Left lung (tissue), 10 donors: ENCODE results near the gene PRDX1. TPM values are rescaled to one million over a fixed set of nuclear protein-coding genes. Genes with fewer than 3 reads are reported as not detected.

Experiments
- ATAC-seq: fragments of 200-7000 bp; cut with Tn5 transposase; one replicate; pipeline ENCODE4 v1.9.1; 2020; ENCODE audit warnings: moderate library complexity
- DNase-seq, 4 donors: peaks; one replicate each; pipeline ENCODE4 v3.0.0-alpha.2; 2013 to 2020
- H3K27ac ChIP-seq, 2 donors: fragments of 200-600 bp; sonication (generic) in 1 of 2; one replicate each; pipeline versions ENCODE4 v1.5.0 to v1.8.0; 2020 to 2021
- H3K27me3 ChIP-seq, 2 donors: fragments of 200-600 bp; sonication (generic) in 1 of 2; one replicate each; pipeline versions ENCODE4 v1.5.0 to v1.8.0; 2020 to 2021
- H3K36me3 ChIP-seq, 2 donors: fragments of 200-600 bp; sonication (generic) in 1 of 2; one replicate each; pipeline versions ENCODE4 v1.5.0 to v1.8.0; 2020 to 2021
- H3K4me1 ChIP-seq, 2 donors: fragments of 200-600 bp; one replicate each; pipeline ENCODE4 v1.8.0; 2021
- H3K4me3 ChIP-seq, 2 donors: fragments of 200-600 bp; sonication (generic) in 1 of 2; one replicate each; pipeline versions ENCODE4 v1.5.0 to v1.8.0; 2020 to 2021; ENCODE audit warnings: mild to moderate bottlenecking in 1 of 2
- H3K9me3 ChIP-seq, 2 donors: fragments of 200-600 bp; sonication (generic) in 1 of 2; one replicate each; pipeline versions ENCODE4 v1.5.0 to v1.8.0; 2020 to 2021
- intact Hi-C, 2 donors: fragments of 100-400 bp; cut with DNase I; formaldehyde crosslinking; loops; one replicate each; pipeline versions ENCODE4 v1.11.2 to v1.14.2; 2022
- polyA plus RNA-seq, 6 donors: library from polyadenylated mRNA; unstranded; fragments of 120-200 nt; gene quantifications; one replicate each; pipeline ENCODE4 v1.2.1, GENCODE V29; 2013; ENCODE audit not compliant: insufficient read length in 6 of 6
- total RNA-seq, 2 donors: library from RNA; stranded (reverse); fragmentation: NEBNext Ultra II Directional; extraction: Animal tissue kit (Norgen Biotek cat#: 25700); gene quantifications; one replicate each; pipeline ENCODE4 v1.2.1, GENCODE V29; 2021
- TF ChIP-seq, protein P1 (sequence below), 2 donors: fragments of 200-600 bp; sonication (generic) in 1 of 2; IDR thresholded peaks; one replicate each; pipeline versions ENCODE4 v1.5.0 to v1.8.0; 2021; ENCODE audit warnings: antibody characterized with exemption in 2 of 2
- donor health status: DM: no; HTN: yes; CAD: no.
- donor health status: DM: no; HTN: no; CAD: no.

Gene PRDX1
- total and polyA plus RNA-seq, 8 donors = 190 to 579 (median 247) TPM

DNA sequence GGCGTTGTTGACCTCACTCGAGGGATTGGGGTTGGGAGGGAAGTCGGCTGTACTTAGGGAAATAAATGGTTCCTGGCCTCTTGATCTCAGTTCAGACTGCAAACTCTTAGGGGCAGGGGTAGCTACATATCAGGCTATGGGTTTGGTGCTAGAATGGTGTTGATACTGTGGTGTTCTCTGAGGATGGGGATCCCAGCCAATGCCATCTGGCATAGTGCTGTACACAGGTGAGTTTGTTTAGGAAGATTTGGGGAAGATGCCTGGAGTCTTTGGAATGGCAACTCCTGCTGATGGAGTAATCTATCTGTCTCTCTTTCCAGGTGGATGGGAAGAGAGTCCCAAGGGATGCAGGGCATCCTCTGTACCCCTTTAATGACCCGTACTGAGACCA is 47.9 kb upstream of the PRDX1 start:
- H3K36me3 ChIP-seq = peaks cover 3 to 65% of the 10 kb centered on the region in 2 donors
- TF ChIP-seq, protein P1, sequence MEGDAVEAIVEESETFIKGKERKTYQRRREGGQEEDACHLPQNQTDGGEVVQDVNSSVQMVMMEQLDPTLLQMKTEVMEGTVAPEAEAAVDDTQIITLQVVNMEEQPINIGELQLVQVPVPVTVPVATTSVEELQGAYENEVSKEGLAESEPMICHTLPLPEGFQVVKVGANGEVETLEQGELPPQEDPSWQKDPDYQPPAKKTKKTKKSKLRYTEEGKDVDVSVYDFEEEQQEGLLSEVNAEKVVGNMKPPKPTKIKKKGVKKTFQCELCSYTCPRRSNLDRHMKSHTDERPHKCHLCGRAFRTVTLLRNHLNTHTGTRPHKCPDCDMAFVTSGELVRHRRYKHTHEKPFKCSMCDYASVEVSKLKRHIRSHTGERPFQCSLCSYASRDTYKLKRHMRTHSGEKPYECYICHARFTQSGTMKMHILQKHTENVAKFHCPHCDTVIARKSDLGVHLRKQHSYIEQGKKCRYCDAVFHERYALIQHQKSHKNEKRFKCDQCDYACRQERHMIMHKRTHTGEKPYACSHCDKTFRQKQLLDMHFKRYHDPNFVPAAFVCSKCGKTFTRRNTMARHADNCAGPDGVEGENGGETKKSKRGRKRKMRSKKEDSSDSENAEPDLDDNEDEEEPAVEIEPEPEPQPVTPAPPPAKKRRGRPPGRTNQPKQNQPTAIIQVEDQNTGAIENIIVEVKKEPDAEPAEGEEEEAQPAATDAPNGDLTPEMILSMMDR (IDR thresholded peaks at IDR 0.05) = no peak
- peaks cover 0 to 3% of the 10 kb centered on the region in 2 donors for H3K4me1 ChIP-seq
- H3K27me3 ChIP-seq = no peaks in the 10 kb centered on the region
- no peaks in the 10 kb centered on the region for H3K9me3 ChIP-seq
- no peak overlapping the region for H3K4me3 ChIP-seq
- ATAC-seq (no peak), DNase-seq (no peak)
- intact Hi-C loops = loop anchor here (5.0 to 10.0 kb wide), 3 partner anchors 55 to 225 kb away; partner anchors contain the start of genes MUTYH (in 1 of the 2) and TOE1 (in 1 of the 2)
- no peak overlapping the region for H3K27ac ChIP-seq

DNA sequence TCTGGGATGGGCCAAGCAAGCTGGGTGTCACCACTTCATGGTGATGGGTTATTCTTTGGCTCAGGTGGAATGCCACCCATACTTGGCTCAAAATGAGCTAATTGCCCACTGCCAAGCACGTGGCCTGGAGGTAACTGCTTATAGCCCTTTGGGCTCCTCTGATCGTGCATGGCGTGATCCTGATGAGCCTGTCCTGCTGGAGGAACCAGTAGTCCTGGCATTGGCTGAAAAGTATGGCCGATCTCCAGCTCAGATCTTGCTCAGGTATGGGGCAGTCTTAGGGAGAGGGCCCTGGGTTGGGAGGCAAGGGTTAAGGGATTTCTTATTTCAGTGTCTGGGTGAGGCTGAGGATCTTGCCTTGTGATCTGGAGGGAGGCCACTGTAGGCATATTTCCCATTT is 46.7 kb upstream of the PRDX1 start:
- no peaks in the 10 kb centered on the region for H3K9me3 ChIP-seq
- TF ChIP-seq, protein P1 (IDR thresholded peaks at IDR 0.05) = no peak
- no peaks in the 10 kb centered on the region for H3K27me3 ChIP-seq
- H3K36me3 ChIP-seq = peaks cover 3 to 76% of the 10 kb centered on the region in 2 donors
- peaks cover 0 to 3% of the 10 kb centered on the region in 2 donors for H3K4me1 ChIP-seq
- no peak overlapping the region for H3K27ac ChIP-seq
- intact Hi-C loops = loop anchor here (5.0 to 10.0 kb wide), 3 partner anchors 54 to 224 kb away; partner anchors contain the start of genes MUTYH (in 1 of the 2) and TOE1 (in 1 of the 2)
- ATAC-seq = no peak
- no peak for DNase-seq
- H3K4me3 ChIP-seq = no peak overlapping the region

DNA sequence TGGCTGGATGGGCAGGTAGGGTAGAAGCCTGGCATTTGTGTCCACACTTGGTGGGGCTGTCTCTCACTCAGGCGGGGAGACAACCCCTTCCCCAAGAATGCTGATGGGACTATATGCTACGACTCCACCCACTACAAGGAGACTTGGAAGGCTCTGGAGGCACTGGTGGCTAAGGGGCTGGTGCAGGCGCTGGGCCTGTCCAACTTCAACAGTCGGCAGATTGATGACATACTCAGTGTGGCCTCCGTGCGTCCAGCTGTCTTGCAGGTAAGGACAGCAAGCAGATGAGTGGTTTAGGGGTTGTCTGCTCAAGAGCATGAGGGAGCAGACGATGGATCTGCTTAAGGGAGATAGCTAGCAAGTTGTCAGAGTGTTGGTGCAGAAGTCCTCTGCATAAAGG is 46.2 kb upstream of the PRDX1 start:
- Histone ChIP-seq H3K4me1 (peaks cover 0 to 3% of the 10 kb centered on the region in 2 donors), H3K27ac (no peak overlapping the region), H3K9me3 (no peaks in the 10 kb centered on the region), H3K4me3 (no peak overlapping the region), H3K27me3 (no peaks in the 10 kb centered on the region), H3K36me3 (peaks cover 3 to 81% of the 10 kb centered on the region in 2 donors)
- TF ChIP-seq, protein P1 (IDR thresholded peaks at IDR 0.05) = no peak
- intact Hi-C loops = loop anchor here (5.0 to 10.0 kb wide), 3 partner anchors 53 to 223 kb away; partner anchors contain the start of genes MUTYH (in 1 of the 2) and TOE1 (in 1 of the 2)
- ATAC-seq (no peak), DNase-seq (no peak)

DNA sequence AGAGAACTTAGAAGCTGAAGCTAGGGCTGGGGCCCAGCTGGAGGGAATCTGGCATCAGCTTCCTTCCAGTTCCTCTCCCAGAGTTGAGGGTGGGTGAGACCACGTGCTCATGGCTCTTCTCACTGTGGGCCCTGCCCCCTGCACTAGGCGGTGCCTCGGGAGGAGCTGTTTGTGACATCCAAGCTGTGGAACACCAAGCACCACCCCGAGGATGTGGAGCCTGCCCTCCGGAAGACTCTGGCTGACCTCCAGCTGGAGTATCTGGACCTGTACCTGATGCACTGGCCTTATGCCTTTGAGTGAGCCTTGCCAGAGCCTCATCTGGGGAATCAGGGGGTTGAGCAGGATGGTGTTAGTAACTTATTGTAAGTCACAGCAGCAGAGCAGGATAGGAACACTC is 45.0 kb upstream of the PRDX1 start:
- Histone ChIP-seq H3K4me1 (peaks cover 0 to 3% of the 10 kb centered on the region in 2 donors), H3K9me3 (no peaks in the 10 kb centered on the region), H3K36me3 (peaks cover 3 to 93% of the 10 kb centered on the region in 2 donors), H3K4me3 (no peak overlapping the region), H3K27ac (no peak overlapping the region), H3K27me3 (no peaks in the 10 kb centered on the region)
- intact Hi-C loops = loop anchor here (5.0 to 10.0 kb wide), 3 partner anchors 52 to 222 kb away; partner anchors contain the start of genes MUTYH (in 1 of the 2) and TOE1 (in 1 of the 2)
- ATAC-seq (peak; percentile 22), DNase-seq (peak in 1 of 4 donors; percentile 53)
- TF ChIP-seq, protein P1 (IDR thresholded peaks at IDR 0.05) = no peak

DNA sequence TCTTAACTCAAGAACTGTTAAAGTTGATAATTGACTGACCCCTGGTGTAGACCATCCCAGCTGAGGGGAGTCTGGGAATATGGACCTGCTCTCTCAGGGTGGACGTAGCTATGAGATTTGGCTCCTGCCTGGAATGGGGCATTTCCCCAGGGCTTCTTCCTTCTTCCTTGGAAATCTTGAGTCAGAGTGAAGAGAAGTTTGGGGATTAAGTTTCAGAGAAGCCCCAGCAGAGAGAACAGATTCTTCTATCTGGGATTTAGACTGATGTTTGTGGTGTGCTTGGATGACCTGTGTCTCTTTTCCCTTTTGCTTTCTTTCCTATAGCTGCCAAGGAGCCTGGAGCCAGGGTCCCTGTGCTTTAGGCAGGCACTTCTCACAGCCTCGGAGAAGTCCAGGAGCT is 42.2 kb upstream of the PRDX1 start:
- Histone ChIP-seq H3K36me3 (peaks cover 3 to 91% of the 10 kb centered on the region in 2 donors), H3K27me3 (no peaks in the 10 kb centered on the region), H3K27ac (no peak overlapping the region), H3K4me3 (no peak overlapping the region), H3K4me1 (peaks cover 0 to 3% of the 10 kb centered on the region in 2 donors), H3K9me3 (no peaks in the 10 kb centered on the region)
- DNase-seq (no peak), ATAC-seq (no peak)
- TF ChIP-seq, protein P1 (IDR thresholded peaks at IDR 0.05) = no peak
- intact Hi-C loops = loop anchor here (10.0 kb wide), 2 partner anchors 49 to 219 kb away; partner anchors contain the start of genes MUTYH (in 1 of the 2) and TOE1 (in 1 of the 2)
